ENCODE measurements around the gene ABCA8.

DNA sequence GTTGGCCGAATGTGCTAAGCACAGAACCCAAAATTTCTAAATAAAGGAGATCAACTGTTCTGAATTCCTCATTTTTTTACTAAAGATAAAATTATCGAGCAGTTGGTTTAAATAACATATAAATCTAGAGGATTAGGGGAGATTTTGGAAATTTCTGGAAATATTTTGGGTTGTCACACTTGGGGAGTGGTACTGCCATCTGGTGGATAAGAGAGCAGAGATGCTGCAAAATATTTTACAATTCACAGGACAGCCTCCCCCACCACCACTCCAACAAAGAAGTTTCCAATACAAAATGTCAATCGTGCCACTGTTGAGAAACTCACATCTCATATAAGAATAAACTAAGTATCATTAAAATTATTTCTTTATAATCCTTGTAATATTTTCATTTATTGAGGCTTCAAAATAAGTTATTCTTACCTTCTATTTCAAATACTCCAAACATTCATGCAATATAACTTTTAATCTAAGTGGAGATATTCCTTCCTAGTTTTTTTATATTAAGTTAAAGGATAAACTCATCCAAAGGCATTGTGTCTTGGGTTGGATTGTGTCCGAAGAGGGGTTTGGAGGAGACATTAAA lies 17.0 kb upstream of the ABCA8 start:
- TF ChIP-seq POLR2A (IDR thresholded peaks at IDR 0.05) = no peak
- TF ChIP-seq, protein P1, sequence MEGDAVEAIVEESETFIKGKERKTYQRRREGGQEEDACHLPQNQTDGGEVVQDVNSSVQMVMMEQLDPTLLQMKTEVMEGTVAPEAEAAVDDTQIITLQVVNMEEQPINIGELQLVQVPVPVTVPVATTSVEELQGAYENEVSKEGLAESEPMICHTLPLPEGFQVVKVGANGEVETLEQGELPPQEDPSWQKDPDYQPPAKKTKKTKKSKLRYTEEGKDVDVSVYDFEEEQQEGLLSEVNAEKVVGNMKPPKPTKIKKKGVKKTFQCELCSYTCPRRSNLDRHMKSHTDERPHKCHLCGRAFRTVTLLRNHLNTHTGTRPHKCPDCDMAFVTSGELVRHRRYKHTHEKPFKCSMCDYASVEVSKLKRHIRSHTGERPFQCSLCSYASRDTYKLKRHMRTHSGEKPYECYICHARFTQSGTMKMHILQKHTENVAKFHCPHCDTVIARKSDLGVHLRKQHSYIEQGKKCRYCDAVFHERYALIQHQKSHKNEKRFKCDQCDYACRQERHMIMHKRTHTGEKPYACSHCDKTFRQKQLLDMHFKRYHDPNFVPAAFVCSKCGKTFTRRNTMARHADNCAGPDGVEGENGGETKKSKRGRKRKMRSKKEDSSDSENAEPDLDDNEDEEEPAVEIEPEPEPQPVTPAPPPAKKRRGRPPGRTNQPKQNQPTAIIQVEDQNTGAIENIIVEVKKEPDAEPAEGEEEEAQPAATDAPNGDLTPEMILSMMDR (IDR thresholded peaks at IDR 0.05) = peak; percentile 51 to 68 (median 62)
